ENCODE results near the gene CACNG1.

The CACNG1 gene

DNA sequence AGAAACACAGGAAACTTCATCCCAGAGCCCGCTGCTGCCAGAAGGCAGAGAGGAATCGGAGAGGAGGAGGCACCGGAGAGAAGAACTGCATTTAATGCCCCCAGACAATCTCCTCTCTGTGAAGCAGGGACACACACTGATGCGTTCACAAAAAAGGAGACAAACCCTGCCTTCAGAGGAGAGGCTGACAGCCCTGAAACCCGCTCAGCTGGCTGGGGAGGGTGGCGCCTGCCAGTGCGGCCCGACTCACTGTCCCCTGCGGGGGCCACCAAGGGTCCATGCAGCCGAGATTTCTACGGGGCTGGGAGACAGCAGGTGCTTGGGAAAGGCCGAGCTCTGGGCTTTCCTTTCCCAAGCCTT, 21.9 kb upstream of the CACNG1 start:
- DNase-seq (ENCODE audit: low read depth, low spot score) = no peak
- ChIA-PET CTCF (no interaction called here), POLR2A (no interaction called here)
- no peak overlapping the region for H3K4me3 ChIP-seq (ENCODE audit: low read depth, low read length)
- TF ChIP-seq CTCF (IDR thresholded peaks at IDR 0.05; ENCODE audit: insufficient read depth, low read length, missing control alignments) = no peak

GRCh38 chr17:67024736-67025135, 19.6 kb upstream of the CACNG1 start:
- ChIA-PET POLR2A (no interaction called here), CTCF (no interaction called here)
- DNase-seq (ENCODE audit: low read depth, low spot score) = no peak
- no peak for TF ChIP-seq CTCF (IDR thresholded peaks at IDR 0.05; ENCODE audit: insufficient read depth, low read length, missing control alignments)
- no peak overlapping the region for H3K4me3 ChIP-seq (ENCODE audit: low read depth, low read length)

DNA sequence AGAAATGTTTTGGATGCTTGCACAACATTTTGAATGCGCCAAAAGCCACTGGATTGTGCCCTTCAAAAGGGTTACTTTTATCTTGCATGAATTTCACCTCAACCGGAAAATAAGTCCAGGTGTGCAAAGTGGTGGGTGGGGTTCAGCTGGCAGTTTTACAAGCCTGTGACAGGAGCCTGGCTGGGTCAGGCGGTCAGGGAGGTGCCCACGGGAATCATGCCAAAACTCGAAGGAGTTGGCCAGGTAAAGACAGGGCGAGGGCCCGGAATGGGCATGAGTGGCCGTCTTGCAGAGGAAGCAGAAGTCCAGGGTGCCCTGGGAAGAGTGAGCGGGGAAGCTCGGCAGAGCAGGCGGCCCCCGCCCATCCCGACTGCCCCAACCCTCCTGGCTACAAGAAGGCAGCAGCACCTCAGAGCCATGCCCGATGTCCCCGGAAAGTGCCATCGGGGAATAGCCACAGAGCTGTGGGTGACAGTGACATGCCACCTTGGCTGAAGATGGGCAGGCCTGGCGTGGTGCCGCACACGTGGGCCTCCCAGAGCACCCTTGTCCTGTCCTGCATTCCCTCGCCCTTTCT, 19.1 kb upstream of the CACNG1 start:
- no peak for TF ChIP-seq CTCF (IDR thresholded peaks at IDR 0.05; ENCODE audit: insufficient read depth, low read length, missing control alignments)
- no peak for DNase-seq (ENCODE audit: low read depth, low spot score)
- H3K4me3 ChIP-seq (ENCODE audit: low read depth, low read length) = no peak overlapping the region
- POLR2A ChIA-PET = no interaction called here
- CTCF ChIA-PET = no interaction called here

- POLR2A ChIA-PET = no interaction called here
- CTCF ChIA-PET = no interaction called here
- no peak for DNase-seq (ENCODE audit: low read depth, low spot score)
- no peak overlapping the region for H3K4me3 ChIP-seq (ENCODE audit: low read depth, low read length)
- TF ChIP-seq CTCF (IDR thresholded peaks at IDR 0.05; ENCODE audit: insufficient read depth, low read length, missing control alignments) = no peak
Observed at GRCh38 chr17:67026341-67026740, 18.0 kb upstream of the CACNG1 start.

- TF ChIP-seq CTCF (IDR thresholded peaks at IDR 0.05; ENCODE audit: insufficient read depth, low read length, missing control alignments) = no peak
- H3K4me3 ChIP-seq (ENCODE audit: low read depth, low read length) = no peak overlapping the region
- no peak for DNase-seq (ENCODE audit: low read depth, low spot score)
- POLR2A ChIA-PET = no interaction called here
- CTCF ChIA-PET = no interaction called here
Observed at GRCh38 chr17:67027031-67027628, 17.2 kb upstream of the CACNG1 start.

DNA sequence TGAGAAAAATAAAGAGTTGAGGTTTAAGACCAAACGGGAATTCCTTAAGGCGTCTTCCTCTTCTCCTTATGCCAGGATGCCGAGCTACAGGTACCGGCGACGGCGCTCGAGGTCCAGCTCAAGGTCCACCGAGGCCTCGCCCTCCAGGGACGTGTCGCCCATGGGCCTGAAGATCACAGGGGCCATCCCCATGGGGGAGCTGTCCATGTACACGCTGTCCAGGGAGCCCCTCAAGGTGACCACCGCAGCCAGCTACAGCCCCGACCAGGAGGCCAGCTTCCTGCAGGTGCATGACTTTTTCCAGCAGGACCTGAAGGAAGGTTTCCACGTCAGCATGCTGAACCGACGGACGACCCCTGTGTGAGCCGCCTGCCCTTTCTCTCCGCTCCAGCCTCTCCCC, 13.7 kb upstream of the CACNG1 start:
- no peak overlapping the region for H3K4me3 ChIP-seq (ENCODE audit: low read depth, low read length)
- ChIA-PET POLR2A (no interaction called here), CTCF (interaction anchor here (1.3 kb wide), 1 partner anchor 9 kb away, joined by 3 read pairs; no protein-coding TSS in a partner anchor)
- TF ChIP-seq CTCF (IDR thresholded peaks at IDR 0.05; ENCODE audit: insufficient read depth, low read length, missing control alignments) = no peak
- DNase-seq (ENCODE audit: low read depth, low spot score) = no peak

Data from AG04449 (cell line).